Stimulated activated CD4-positive, alpha-beta T cell treated with anti-CD3 and anti-CD28 coated beads, Interleukin-4, amount 100 ng/mL, for 24 hours (primary cell): ENCODE data around the gene METTL14.
"Not testable (repeated sequence)": the region's sequence is repeated elsewhere in the genome, so short reads cannot be mapped to it uniquely, and the experiment has no call there.

Experiments
- DNase-seq: peaks from one replicate; pipeline ENCODE4 v3.0.0-alpha.2; 2020

The METTL14 gene

GRCh38 chr4:118684873-118685811 is at the start of gene METTL14:
METTL14 (plus strand) TSS chr4:118685392; CDS start chr4:118685535, 143 bp downstream.
- DNase-seq: peak; percentile 90

- DNase-seq: not testable (repeated sequence)
These were observed 49.1 kb upstream of the METTL14 start for GRCh38 chr4:118636126-118636525.

DNA sequence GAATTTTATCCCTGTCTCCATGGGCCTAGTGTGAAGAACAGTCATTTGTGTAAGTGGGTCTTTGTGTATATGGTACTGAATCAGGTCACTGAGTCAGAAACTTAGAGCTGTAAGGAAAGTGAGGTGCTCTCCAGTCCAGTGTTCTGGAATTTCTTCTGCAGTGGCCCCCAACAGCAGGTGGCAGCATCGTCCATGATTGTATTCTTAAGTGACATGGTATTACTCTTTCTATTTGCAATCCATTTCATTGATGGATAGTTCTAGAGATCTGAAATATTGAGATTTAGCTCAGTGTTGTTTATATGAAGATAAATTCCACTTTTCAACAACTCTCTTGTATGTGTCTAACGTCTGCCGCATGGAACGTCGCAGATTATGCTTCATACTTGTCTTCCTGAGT is 20.5 kb upstream of the METTL14 start:
- DNase-seq: not testable (repeated sequence)

DNA sequence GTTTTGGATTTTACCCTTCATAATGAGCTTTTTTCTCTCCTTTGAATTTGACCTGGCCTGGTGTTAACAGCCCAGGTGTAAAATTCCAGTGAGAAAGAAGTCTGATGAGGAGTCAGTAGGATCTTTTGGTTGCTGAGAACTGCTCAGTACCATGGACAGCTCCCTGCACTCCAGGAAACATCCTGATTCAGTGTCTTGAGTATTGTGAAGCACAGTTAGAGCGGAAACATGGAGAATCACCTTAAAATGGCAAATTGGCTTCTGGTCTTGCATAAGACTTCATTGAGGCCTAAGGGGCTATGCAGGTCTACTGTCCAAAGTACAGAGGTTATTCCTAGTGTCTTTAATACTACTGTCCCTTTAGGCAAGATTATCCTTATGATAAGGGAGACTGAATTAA is 16.0 kb upstream of the METTL14 start:
- DNase-seq: peak; percentile 38

GRCh38 chr4:118670968-118671367 is 14.2 kb upstream of the METTL14 start:
- DNase-seq: not testable (repeated sequence)

DNA sequence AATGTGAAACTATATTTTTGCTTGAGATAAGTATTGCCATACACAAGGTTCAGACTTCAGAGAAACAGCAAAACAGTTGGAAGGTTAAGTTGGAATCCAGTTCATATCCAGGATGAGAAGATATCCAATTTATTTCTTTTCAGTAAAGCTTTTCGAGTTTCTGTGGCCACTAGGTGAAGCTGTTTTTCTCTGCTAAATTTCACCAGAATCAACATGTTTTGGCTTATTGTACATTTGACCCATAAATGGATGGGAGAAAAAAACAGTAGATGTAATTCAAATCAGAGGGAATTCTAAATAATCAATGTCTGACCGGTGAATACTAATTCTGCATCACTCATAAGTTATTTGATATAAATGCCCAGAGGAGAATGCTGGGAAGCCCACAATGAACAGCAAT is 9.1 kb upstream of the METTL14 start:
- DNase-seq: no peak

- no peak for DNase-seq
These were observed 4.4 kb upstream of the METTL14 start for GRCh38 chr4:118680808-118681207.

- no peak for DNase-seq
These were observed 2.3 kb upstream of the METTL14 start for GRCh38 chr4:118682928-118683327.

DNA sequence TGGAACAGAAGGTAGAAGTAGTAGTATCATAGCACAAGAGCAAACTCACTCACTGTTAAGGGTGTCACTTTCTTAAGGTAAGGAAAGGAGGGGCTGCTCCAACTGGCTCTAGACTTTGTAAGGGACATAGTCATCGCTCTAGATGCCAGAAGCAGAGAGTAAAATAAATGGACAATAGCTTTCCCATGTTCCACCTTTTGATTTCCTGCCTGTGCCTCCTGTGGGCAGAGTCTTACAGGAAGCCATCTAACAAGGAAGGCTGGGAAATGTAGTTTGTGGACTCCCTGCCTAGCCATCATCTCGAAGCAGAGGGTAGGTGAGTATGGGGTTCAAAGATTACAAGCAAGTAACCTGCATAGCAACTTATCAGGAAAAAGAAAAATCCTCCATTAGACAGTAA is 1.7 kb upstream of the METTL14 start:
- DNase-seq: no peak

DNA sequence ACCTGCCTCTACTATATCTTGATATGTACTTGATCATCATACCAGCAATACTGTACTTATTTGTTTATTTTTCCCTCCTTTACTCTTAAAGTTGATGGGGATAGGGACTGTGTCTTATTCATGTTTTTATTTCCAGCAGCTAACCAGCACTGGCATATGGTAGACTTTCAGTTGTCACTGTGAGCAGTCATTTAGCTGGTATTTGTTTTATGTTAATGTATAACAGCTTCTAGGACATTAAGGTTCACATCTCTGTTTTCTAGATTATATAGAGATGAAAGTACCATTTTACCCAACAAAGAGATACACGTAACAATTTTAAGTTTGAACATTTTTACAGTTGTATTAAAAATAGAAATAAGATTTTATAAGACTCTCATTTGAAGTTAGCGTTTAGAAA is 17.9 kb downstream of the METTL14 start:
- no peak for DNase-seq

GRCh38 chr4:118711052-118711451 is 25.9 kb downstream of the METTL14 start:
- DNase-seq: no peak

- no peak for DNase-seq
These were observed 27.7 kb downstream of the METTL14 start for GRCh38 chr4:118712872-118713271.

GRCh38 chr4:118714682-118715081 is 29.5 kb downstream of the METTL14 start:
- no peak for DNase-seq

DNA sequence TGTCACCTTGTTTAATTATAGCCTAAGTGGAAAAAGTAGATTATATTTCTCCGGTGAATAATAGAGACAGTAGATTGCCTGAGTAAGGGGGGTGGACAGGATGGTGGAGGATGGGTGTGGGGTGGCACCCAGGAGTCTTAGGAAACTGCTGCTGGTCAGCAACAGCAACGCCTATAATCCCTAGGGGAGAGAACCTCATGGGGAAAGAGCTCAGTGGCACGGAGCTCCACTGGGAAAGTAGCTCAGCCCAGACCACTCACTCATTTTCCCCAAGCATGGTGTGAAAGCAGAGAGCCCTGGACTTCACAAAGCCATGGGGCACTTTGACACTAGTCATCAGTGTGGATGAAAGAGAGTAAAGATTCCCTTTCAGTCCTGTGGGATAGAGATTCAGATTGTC is 31.1 kb downstream of the METTL14 start:
- DNase-seq: no peak

DNA sequence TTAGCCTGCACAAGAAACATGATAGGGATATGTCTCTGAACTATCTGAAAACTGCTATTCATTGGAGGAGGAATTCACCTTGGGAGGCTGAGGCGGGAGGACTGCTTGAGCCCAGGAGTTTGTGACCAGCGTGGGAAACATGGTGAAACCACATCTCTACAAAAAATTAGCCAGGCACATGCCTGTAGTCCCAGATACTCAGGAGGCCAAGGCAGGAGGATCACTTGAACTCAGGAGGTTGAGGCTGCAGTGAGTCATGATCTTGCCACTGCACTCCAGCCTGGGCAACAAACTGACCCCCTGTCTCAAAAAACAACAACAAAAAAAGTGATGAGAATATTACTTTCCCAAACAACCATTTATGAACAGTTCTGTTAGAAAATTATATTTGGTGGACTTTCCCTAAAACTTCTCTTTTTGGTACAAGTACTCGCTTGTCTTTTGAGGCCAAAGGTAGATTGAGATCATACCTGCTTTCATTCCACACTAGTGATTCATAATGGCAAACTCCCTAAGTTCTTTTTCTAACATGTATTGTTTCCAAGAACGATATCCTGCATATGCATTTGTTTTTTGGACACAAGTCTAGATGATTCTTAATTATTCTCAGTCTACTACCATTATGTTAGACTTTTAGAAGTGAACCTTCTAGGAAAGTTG is 33.4 kb downstream of the METTL14 start:
- no peak for DNase-seq

- no peak for DNase-seq
These were observed 36.6 kb downstream of the METTL14 start for GRCh38 chr4:118721752-118722151.

- DNase-seq: no peak
These were observed 38.2 kb downstream of the METTL14 start for GRCh38 chr4:118723369-118723768.

DNA sequence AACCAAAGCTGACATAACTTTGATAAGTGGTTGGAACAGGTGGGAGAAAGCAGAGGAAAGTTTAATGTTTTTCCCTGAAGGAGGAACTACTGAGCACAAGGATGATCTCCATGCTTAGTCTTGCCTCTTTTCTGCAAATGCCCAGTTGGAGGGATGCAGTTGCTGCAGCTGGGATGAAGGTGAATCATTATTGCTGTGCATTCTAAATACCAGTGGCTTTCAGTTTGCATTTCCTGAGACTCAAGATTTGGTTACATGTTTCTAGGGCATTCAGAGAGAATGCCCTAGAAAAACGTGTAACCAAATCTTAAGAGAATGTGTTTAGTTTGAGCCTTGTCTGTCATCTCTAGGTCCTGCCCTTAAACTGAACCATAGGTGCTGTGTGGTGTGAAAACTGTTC is 42.2 kb downstream of the METTL14 start:
- DNase-seq: no peak

- no peak for DNase-seq
These were observed 44.4 kb downstream of the METTL14 start for GRCh38 chr4:118729287-118730286.

DNA sequence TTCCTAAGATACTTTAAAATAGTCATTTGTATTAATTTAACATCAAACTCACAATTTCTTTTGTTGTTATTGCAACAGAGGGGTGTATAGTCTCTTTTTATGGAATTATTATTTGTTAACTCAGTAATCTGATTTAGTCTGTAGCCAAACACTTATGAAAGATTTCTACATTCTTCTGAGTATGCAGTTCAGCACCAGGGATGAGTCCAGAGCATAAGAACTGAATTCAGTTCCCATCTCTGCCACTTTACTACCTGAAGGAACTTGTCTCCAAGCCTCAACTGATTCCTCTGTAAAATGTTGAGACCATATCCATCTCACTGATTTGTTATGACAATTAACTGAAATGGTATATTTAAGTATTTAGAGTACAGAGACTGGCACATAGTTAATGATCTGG is 45.5 kb downstream of the METTL14 start:
- no peak for DNase-seq

- no peak for DNase-seq
These were observed 47.6 kb downstream of the METTL14 start for GRCh38 chr4:118732591-118733330.
